WTC11 (cell line): Measurements from ENCODE around the gene ZFP36L1.

Source experiments
- CBFB ChIP-seq: sonication (generic); formaldehyde crosslinking; IDR thresholded peaks from 2 replicates; pipeline ENCODE4 v1.8.1; 2022; ENCODE audit warnings: mild to moderate bottlenecking, low read depth, missing genetic modification reagents
- CTCF ChIP-seq: fragments of 200-600 bp; IDR thresholded peaks from 2 replicates; pipeline ENCODE4 v1.8.0; 2022; ENCODE audit warnings: antibody characterized with exemption
- MAX ChIP-seq: sonication (generic); formaldehyde crosslinking; IDR thresholded peaks from 2 replicates; pipeline ENCODE4 v1.8.0; 2022; ENCODE audit warnings: mild to moderate bottlenecking, missing genetic modification reagents

GRCh38 chr14:68781161-68782021 lies 11.5 kb downstream of the ZFP36L1 start:
- TF ChIP-seq CTCF (no peak), CBFB (CRISPR knock-in tag) (no peak), MAX (CRISPR knock-in tag) (no peak)
